ENCODE measurements around the gene ETV1.

The ETV1 gene

DNA sequence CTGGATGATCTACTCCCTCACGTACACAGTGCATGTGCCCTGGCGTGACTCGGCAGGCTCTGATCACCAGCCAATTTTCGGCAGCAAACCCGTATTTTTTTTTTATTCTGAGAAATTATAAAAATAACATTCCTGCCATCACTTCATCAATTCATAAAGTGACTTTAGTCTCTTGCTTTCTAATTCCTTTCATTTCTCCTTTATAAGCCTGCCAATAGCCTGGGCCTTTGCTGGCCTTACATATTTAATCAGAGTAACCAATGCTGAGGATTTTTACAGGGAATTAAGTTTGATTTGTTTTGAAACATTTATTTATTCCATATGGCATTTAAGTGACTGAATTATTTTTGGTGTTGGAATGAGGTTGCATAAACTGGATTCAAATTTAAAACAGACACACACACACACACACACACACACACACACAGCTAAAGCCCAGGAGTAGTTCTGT, 140.8 kb downstream of the ETV1 start:
- DNase-seq (ENCODE audit: extremely low read depth, low read depth): peak; percentile 88
- TF ChIP-seq, protein P1, sequence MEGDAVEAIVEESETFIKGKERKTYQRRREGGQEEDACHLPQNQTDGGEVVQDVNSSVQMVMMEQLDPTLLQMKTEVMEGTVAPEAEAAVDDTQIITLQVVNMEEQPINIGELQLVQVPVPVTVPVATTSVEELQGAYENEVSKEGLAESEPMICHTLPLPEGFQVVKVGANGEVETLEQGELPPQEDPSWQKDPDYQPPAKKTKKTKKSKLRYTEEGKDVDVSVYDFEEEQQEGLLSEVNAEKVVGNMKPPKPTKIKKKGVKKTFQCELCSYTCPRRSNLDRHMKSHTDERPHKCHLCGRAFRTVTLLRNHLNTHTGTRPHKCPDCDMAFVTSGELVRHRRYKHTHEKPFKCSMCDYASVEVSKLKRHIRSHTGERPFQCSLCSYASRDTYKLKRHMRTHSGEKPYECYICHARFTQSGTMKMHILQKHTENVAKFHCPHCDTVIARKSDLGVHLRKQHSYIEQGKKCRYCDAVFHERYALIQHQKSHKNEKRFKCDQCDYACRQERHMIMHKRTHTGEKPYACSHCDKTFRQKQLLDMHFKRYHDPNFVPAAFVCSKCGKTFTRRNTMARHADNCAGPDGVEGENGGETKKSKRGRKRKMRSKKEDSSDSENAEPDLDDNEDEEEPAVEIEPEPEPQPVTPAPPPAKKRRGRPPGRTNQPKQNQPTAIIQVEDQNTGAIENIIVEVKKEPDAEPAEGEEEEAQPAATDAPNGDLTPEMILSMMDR (IDR thresholded peaks at IDR 0.05; ENCODE audit: low read depth, low read length): no peak

DNA sequence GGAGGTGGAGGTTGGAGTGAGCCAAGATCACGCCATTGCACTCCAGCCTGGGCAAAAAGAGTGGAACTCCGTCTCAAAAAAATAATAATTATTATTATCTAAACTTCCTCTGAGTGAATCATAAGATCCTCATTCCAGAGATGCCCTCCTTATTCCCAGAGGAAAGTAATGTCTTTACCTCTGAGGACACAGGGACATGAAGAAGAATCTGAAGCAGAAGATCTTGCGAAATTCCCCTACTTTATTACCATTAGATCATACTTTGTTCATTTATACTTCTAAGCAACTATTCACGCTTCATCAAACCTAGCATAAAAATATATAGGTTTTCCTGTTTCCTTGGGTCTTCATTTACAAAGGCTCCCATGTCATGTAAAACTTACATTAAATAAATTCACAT, 143.1 kb downstream of the ETV1 start:
- TF ChIP-seq, protein P1 (IDR thresholded peaks at IDR 0.05; ENCODE audit: low read depth, low read length): no peak
- no peak for DNase-seq (ENCODE audit: extremely low read depth, low read depth)

DNA sequence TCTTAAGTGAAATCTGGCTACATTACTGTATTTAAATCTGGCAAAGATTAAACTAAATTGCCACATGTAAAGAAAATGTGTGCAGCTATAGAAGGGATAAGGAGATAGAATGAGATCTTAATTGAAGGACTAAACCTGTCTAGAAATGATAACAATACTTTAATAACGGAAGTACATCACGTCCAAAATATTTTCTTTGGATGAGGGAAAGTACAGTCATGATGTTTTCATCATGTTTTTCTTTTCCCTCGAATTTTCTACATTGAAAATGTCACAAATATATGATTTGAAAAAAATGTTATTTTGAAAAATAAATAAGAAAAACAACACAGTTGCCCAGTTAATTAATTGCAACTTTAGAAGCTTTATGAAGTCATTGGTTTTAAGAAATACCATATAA, 143.9 kb downstream of the ETV1 start:
- DNase-seq (ENCODE audit: extremely low read depth, low read depth): no peak
- TF ChIP-seq, protein P1 (IDR thresholded peaks at IDR 0.05; ENCODE audit: low read depth, low read length): no peak

DNA sequence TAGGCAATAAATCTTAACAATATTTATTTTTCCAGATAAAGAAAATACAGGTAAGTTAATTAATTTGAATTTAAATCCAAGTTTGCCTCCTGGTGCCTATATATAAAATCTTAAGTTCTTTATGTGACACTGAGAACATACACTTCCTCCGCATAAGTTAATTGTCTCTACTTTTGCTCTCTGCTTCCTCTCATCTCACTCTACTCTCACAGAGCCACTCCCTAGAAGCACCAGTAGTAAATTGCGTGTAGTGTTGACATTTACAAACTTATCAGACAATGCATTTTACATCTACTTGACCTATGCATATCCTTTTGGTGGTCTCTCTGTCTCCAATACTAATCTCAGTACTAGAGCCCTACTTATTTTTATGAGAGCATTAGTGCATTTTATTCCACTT, 144.5 kb downstream of the ETV1 start:
- no peak for DNase-seq (ENCODE audit: extremely low read depth, low read depth)
- TF ChIP-seq, protein P1 (IDR thresholded peaks at IDR 0.05; ENCODE audit: low read depth, low read length): no peak

DNA sequence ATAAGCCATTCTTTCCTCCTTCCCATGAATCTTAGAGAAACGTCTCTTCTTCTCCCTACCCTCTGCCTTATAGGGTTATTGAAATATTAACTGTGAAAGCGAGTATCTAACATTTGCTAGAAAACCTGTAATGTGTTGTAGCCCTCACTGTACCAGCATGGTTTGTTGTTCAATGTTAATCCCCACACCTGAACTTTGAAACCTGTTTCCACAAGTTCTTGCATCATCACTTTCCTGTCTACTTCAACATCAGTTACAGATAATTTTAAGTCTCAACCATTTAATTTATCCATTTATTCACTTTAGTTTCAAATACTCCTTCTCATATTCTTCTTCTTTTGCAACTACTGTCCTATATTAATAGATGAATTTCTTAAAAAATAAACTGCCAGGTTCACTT, 148.2 kb downstream of the ETV1 start:
- TF ChIP-seq, protein P1 (IDR thresholded peaks at IDR 0.05; ENCODE audit: low read depth, low read length): no peak
- no peak for DNase-seq (ENCODE audit: extremely low read depth, low read depth)
